ENCODE data around the gene FMO1. TPM values are rescaled to one million over a fixed set of nuclear protein-coding genes. Genes with fewer than 3 reads are reported as not detected.

The FMO1 gene
- total RNA-seq, 4 donors from 2014 or later = 0.94 to 9.5 (median 1.9) TPM

GRCh38 chr1:171212607-171213351 lies 35.5 kb upstream of the FMO1 start:
- no peak for ATAC-seq (ENCODE audit: low FRiP score)
- no peak for TF ChIP-seq CTCF (IDR thresholded peaks at IDR 0.05)
- DNase-seq (ENCODE audit: low spot score) = no peak

DNA sequence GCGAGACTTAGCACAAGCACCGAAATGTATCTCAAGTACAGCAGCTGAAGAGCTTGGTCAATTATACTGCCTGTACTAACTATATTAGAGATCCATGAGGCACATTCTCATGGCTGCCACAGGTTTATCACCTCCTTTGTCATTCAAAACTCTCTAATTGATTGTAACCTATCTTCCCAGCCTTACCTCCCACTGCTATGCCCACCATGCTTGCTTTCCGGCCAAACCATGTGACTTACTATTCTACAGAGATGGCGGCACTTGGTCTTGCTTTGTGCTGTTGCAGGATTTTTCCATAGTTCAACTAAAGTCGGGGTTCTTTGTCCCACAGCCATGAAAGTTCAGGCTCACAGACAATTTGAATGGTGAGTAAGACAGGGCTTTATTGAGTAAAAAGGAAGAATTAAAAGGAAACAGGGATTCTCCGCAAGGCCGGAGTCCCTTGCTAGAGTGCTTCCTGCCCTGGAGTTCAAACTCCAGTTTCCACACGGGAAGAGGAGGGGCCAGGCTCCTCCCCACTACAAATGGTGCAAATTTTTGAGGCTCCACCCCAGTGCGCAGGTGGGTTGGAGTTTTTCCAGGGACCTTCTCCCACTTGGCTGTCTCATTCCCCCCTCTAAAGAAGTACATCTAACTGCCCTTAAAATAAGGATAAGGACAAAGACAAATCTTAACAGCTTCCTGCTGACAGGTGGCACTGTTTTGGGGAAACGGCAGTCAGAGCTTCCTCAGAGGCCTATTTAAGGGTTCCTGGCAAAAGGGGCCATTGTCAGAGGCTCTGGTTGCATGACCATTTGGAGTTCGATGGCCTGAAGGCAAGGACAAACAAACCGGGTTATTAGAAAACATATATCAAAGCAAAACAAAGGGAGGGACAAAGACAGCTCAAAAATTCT lies 34.5 kb upstream of the FMO1 start:
- ATAC-seq (ENCODE audit: low FRiP score) (no peak), DNase-seq (ENCODE audit: low spot score) (no peak)
- no peak for TF ChIP-seq CTCF (IDR thresholded peaks at IDR 0.05)

- ATAC-seq (ENCODE audit: low FRiP score) = no peak
- no peak for TF ChIP-seq CTCF (IDR thresholded peaks at IDR 0.05)
- DNase-seq (ENCODE audit: low spot score) = no peak
These were observed 30.4 kb upstream of the FMO1 start for GRCh38 chr1:171217658-171218443.

DNA sequence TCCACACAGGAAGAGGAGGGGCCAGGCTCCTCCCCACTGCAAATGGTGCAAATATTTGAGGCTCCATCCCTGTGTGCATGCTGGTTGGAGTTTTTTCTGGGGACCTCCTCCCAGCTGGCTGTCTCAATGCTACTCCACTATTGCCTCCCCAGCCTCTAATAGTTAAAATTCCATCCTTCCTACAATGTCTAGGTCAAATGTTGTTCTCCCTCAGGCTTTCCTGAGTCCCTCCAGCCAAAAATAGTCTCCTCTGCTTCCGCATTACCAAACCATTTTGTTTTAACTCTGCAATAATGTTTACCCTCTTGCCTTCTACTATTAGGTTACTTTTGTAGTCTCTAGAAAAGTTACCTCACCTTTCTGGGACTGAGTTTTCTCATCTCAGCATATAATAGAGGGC lies 29.6 kb upstream of the FMO1 start:
- DNase-seq (ENCODE audit: low spot score) (no peak), ATAC-seq (ENCODE audit: low FRiP score) (no peak)
- no peak for TF ChIP-seq CTCF (IDR thresholded peaks at IDR 0.05)

DNA sequence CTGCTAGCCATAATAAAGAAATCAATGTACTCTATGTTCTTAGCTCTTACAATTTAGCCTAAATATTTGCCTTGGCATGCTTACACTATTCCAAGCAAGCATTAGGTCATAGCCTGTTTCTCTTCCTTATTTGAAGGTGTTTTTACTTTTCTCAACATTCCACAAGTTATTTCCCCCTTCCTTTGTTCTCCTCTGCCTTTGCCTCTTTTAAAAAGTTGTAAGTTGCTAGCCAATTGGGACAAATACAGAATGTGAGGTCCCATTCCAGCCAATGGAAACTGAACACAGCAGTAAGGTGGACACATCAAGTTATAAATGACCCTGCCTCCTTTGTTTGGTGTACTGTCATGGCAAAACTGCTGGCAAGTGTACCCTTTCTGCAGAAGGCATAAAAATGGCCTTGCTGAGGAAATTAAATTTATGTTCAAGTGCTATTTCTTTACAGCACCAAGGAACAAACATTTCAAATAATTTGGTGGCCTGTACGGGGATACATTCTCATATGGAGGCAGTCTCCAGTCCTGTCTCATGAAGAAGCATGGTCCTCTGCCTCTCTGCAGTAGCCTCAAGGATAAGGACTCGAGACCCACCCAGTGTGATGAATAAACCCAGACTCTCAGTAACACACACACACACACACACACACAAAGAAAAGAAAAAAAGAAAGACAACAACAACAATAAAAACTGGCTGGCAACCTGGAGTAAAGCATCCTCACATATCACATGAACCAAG lies 28.8 kb upstream of the FMO1 start:
- no peak for TF ChIP-seq CTCF (IDR thresholded peaks at IDR 0.05)
- DNase-seq (ENCODE audit: low spot score) (no peak), ATAC-seq (ENCODE audit: low FRiP score) (no peak)

GRCh38 chr1:171220081-171220420 lies 28.2 kb upstream of the FMO1 start:
- no peak for TF ChIP-seq CTCF (IDR thresholded peaks at IDR 0.05)
- DNase-seq (ENCODE audit: low spot score) = no peak
- no peak for ATAC-seq (ENCODE audit: low FRiP score)
